Stimulated activated CD4-positive, alpha-beta T cell treated with anti-CD3 and anti-CD28 coated beads, Interleukin-12 subunit alpha, Interleukin-12 subunit beta, amount 100 ng/mL, for 24 hours (primary cell): ENCODE data around the gene LARGE1.
"Not testable (repeated sequence)": the region's sequence is repeated elsewhere in the genome, so short reads cannot be mapped to it uniquely, and the experiment has no call there.

ENCODE experiments used
- DNase-seq, 2 experiments: peaks; one replicate each; pipeline ENCODE4 v3.0.0-alpha.2; 2020; ENCODE audit warnings: low read depth in 2 of 2

LARGE1 gene

DNA sequence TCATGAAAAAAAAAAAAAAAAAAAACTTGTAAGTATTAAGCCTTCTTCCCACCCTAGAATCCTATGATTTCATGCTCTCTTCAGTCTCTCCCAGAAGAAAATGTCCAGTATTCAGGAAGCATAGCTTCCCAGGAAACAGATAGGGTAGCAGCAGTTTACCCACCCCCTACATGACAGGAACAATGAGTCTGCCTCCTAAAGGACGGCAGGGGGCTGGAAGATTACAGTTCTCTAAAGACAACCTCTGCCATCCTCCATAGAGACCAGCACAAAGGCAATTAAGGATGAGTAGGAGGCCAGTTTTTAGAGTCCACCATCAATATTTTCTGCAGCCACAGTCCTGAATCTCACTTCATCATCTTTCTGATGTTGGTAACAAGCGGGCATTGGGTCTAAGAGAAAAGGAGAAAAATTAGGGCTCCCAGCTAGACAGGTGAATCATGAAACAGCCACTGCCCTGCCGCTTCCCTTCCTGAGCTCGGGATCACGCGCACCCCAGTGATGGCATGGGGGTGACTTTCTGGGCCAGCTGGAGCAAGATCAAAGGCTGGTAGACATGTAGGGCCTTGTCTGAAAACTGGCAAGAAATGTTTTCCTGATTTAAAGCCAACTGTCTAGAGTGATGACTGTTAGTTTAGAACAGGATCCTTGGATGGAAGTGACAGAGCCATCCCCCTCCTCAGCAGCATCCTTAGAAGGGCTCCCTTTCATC is 322.8 kb downstream of the LARGE1 start:
- DNase-seq = no peak

DNA sequence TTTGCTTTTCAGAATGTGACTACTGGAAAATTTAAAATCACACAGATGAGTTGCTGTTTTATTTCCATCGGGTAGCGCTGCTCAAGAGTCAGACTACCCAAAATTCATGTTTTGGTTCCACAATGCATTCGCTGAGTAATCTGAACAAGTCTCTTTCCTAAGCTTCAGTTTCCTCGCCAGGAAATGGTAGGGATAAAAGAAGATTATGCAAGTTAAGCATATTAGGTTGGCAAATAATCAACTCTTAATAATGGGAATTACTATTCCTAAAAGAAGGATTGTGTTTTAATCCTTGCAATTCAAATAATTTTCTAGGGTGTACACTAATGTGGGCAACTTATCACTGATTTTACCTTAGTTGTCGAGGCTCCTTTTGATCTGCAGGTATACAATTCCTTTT is 326.5 kb downstream of the LARGE1 start:
- DNase-seq = no peak

- DNase-seq = no peak
Observed at GRCh38 chr22:33591946-33592345, 328.3 kb downstream of the LARGE1 start.

- DNase-seq = no peak
Observed at GRCh38 chr22:33589297-33589696, 331.0 kb downstream of the LARGE1 start.

GRCh38 chr22:33588860-33589259 is 331.4 kb downstream of the LARGE1 start:
- no peak for DNase-seq

- no peak for DNase-seq
Observed at GRCh38 chr22:33584152-33584551, 336.1 kb downstream of the LARGE1 start.

DNA sequence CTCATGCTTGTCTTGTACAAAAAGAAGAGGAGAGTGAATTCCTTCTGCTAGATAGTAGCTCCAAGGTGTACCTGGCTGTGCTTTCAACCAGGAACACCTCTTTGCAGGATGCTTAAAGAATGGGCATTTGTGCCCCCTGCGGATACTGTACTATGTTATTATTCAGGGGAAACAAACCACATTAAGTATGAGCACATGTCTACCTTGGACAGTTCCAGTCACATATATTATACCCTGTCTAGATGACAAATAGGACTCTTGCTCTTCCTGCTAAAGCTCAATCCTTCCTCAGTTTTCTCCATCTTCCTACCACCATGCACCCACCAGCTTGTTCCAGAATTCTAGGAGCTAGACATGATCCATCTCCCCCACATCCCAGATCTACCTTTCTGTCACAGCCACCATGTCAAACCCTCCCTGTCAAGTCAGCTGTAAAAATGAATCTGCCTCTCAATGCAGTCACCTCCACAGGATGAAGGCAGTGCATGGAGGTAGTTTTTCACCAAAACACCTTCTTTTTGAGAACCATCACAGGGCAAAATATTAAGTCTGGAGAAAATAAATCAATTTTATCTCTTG is 337.4 kb downstream of the LARGE1 start:
- no peak for DNase-seq

GRCh38 chr22:33580310-33580709 is 340.0 kb downstream of the LARGE1 start:
- no peak for DNase-seq

DNA sequence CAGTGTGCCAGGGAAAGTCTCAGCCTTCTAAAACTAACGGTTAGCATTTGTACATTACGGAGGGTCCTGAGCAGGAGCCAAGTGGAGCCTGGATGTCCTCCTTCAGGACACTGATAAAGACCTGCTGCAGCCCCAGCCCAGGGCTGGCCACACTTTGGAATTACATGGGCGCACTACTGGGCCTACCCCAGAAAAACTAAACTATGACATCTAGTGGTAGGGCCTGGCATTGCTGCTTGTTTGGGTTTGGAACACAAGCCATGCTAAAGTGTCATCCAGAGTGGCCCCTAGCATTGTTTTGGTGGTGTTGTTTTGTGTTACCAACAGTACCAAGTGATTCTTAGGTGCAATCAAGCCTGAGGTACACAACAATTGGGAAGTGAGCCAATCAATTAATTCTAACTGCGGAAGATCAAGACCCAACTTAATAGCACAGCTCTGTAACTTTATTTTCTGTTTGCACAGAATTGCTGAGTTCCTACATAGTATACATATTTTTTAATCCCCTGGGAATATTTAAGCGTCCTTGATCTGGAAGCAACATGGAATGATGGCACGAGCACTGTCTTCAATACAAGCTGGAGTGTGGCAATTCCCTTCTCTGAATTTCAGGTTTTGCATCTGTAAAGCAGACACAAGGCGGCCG is 340.7 kb downstream of the LARGE1 start:
- peak in 1 of 2 experiments; percentile 40 for DNase-seq

DNA sequence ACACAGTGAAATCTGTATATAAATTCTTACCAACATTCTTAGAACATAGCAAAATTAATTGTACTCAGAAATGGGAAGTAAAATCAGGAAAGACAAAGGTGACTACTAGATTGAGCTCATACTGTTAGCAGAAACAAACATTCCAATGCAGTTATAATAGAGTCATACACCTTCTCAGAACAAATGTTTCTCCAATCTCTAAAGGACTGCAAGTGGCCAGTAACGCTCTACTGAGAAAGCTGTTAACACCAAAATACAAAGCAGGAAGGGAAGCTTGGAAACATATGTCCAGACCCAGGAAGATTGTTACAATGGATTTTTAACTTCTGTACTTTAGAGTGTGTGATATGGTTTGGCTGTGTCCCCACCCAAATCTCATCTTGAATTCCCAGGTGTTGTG is 341.5 kb downstream of the LARGE1 start:
- DNase-seq = no peak

DNA sequence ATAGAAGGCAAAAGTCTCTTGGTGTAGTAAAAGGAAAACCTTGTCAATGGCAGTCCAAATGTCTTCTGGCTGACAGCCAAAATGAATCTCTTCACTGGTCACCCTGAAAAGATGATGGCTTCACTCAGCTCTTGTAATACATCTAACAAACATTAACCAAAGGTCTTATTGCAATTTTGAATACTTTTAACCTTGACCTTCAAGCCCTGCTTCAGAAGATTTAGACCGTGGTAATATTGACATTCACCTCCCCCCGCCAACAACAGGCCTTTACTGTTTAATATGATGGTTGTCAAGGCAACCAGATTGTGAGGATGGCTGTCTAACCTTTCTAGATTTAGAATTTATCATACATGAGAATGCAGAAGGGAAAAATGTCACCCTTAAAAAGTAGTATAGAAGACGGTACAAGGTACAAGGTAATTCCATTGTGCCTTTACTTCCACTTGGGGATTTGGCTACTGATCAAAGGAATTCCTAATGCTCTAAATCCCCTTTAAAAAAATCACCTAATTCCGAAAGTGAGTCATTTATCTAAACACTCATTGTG is 342.3 kb downstream of the LARGE1 start:
- no peak for DNase-seq

GRCh38 chr22:33576205-33576604 is 344.1 kb downstream of the LARGE1 start:
- DNase-seq = no peak

DNA sequence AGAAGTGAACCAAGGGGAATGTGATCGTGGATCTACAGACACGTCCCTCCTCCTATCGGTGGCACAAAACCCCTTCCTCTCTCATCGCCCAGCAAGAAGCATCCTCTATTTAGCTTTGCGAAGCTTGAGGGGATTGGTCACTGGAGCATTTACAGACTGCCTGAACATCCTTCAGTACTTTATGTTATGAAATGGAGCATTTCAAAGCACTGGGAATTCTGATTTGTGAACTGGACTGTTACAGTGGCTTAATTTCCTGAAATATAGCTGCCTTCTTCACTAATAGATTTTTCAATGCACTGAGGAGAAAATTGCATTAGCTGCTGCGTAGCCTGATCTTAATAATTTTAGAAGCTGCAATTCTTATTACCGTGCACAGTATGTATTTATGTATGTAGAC is 344.5 kb downstream of the LARGE1 start:
- DNase-seq = no peak

DNA sequence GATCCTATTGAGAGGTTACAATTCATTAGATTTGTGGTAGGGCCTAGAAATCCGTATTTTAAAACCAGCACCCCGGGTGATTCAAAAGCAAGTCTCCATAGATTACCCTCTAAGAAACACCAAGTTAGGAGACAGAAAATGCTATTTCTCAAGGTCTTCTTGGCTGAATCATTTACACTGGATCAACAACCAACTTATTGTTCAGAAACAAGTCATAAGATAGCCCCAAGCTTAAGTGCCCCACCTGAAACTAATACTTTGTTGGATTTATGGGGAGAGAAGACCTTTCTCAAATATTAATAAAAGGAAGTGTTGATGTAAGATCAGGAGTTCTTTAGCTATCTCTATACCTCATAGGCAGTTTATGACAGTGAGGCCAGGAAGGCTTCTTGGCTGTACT is 345.2 kb downstream of the LARGE1 start:
- DNase-seq = no peak

DNA sequence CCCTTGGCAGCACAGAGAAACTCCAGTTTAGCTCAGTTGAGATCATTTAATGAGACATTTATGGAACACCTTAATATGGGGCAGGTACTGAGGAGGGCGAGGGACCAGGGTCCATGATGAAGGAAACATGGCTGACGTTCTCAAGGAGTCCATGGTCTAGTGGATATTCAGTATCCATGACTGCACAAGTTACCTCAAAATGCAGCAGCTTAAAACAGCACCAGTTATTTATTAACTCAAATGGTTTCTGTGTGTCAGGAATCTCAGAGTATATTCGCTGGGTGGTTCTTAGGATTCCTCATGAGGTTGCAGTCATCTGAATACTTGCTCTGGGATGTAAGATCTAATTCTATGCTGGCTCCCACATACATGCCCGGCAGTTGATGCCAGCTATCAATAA is 346.8 kb downstream of the LARGE1 start:
- no peak for DNase-seq

DNA sequence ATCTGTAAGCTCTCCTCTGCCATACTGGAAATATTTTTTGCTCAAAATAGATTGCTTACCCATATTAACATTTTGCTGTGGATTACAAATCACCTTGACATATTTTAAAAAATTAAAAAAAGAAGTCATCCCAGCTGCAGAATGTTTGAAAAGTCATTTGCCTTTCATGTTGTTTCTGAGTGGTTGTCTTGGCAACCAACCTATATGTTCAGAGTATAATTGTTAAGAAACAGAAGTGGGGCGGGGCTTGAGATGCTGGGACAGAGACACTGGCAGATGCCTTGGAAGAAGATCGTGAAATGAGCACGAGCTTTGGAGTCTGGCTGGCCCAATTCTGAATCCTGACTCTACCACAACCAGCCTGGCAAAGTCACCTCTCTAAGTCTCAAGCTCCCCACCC is 348.2 kb downstream of the LARGE1 start:
- DNase-seq = no peak

GRCh38 chr22:33570110-33570509 is 350.2 kb downstream of the LARGE1 start:
- no peak for DNase-seq

DNA sequence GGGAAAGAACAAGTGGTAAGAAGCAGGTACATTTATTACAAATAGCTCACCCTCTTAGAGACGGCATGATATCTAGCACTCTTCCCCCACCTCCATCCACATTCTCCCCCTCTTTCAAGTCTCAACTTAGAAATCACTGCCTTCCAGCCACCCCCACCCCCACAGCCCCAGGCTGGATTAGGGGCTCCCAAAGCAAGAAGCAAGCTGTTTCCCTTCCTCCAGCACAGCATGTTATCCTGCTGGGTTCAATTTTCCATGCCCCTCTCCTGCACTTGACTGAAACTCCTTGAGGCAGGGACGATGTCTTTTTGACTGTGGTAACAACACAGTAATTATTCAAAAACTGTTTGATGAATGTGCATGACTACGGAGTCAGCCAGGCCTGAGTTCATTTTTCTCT is 350.7 kb downstream of the LARGE1 start:
- no peak for DNase-seq

DNA sequence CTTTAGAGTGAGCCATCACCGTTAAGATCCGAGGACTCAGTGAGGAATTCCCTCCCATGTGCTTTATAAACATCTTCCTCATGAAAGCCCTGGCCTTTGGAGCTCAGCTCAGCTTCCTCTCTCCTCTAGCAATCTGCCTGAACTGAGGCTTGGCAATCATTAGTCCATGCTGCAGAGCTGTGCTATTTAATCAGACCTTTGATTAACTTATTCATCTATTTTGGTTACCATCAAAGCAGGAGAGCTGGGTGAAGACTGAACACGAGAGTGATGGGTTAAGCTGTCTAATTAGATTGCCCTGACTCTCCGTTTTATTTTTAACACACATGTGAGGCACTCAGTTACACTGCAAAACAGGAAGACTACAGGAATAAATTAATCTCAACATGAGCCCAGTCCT is 351.3 kb downstream of the LARGE1 start:
- DNase-seq = no peak

DNA sequence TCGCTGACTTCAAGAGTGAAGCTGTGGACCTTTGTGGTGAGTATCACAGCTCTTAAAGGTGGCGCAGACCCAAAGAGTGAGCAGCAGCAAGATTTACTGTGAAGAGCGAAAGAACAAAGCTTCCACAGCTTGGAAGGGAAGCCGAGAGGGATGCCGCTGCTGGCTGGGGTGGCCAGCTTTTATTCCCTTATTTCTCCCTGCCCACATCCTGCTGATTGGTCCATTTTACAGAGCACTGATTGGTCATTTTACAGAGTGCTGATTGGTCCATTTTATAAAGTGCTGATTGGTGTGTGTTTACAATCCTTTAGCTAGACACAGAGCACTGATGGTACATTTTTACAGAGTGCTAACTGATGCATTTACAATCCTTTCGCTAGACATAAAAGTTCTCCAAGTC is 353.8 kb downstream of the LARGE1 start:
- not testable (repeated sequence) for DNase-seq

DNA sequence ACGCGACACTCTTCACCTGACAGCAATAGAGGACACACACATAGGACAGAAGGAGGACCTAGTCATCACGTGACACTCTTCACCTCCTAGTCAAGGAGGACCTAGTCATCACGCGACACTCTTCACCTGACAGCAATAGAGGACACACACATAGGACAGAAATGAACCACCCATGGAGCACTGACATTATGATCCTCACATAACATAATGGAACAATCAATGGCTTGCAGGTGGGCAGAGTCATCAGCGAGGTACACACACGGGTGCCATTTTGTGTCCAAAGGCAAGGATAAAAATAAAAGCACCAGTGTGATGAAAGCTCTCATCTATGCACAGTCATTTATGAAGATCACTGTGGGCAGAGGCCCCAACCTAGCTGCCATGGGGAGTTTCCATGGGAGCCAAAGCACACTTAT is 354.7 kb downstream of the LARGE1 start:
- no peak for DNase-seq

- no peak for DNase-seq
Observed at GRCh38 chr22:33564683-33565082, 355.6 kb downstream of the LARGE1 start.
